ENCODE data around the gene ARHGEF7.

DNA sequence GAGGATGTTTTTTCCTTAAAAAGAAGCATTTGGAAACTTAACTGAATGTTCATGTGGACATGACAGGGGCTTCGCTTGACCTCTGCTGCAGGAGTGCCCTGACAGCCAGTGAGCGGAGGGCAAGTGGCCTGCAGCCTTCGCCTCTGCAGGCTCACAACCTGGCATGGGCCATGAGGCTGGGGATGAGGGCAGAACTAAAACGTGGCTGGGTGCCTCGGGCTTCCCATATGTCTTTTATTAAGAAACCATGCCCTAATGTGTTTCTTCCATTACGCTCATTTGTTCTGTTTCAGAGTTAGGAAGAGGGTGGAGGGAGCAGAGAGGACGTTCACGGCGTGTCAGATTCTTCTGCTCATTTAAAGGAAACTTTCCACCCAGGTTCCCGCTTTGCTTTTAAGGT is 2.9 kb downstream of the ARHGEF7 start:
- TF ChIP-seq POLR2A (IDR thresholded peaks at IDR 0.05), result no peak
- TF ChIP-seq, protein P1, sequence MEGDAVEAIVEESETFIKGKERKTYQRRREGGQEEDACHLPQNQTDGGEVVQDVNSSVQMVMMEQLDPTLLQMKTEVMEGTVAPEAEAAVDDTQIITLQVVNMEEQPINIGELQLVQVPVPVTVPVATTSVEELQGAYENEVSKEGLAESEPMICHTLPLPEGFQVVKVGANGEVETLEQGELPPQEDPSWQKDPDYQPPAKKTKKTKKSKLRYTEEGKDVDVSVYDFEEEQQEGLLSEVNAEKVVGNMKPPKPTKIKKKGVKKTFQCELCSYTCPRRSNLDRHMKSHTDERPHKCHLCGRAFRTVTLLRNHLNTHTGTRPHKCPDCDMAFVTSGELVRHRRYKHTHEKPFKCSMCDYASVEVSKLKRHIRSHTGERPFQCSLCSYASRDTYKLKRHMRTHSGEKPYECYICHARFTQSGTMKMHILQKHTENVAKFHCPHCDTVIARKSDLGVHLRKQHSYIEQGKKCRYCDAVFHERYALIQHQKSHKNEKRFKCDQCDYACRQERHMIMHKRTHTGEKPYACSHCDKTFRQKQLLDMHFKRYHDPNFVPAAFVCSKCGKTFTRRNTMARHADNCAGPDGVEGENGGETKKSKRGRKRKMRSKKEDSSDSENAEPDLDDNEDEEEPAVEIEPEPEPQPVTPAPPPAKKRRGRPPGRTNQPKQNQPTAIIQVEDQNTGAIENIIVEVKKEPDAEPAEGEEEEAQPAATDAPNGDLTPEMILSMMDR (IDR thresholded peaks at IDR 0.05), result no peak
